Islet of Langerhans (tissue), 1 donor: ENCODE measurements around the gene TXN.
"Not testable (repeated sequence)": the region's sequence is repeated elsewhere in the genome, so short reads cannot be mapped to it uniquely, and the experiment has no call there.

Source experiments
- FAIRE-seq: peaks from one replicate; lab custom pipeline; 2011; peaks lifted over from hg19 to GRCh38; lab: Jason Lieb, UNC

Gene TXN

GRCh38 chr9:110257097-110257841 lies 962 bp upstream of the TXN start:
- FAIRE-seq, result no peak

- no peak for FAIRE-seq
Measured at GRCh38 chr9:110255463-110256379, 586 bp downstream of the TXN start.

- no peak for FAIRE-seq
Measured at GRCh38 chr9:110255034-110255462, 1.3 kb downstream of the TXN start.

GRCh38 chr9:110254500-110254899 lies 1.8 kb downstream of the TXN start:
- FAIRE-seq, result no peak

GRCh38 chr9:110252509-110253139 lies 3.7 kb downstream of the TXN start:
- FAIRE-seq, result no peak

GRCh38 chr9:110251770-110252169 lies 4.5 kb downstream of the TXN start:
- FAIRE-seq, result not testable (repeated sequence)

GRCh38 chr9:110251212-110251611 lies 5.1 kb downstream of the TXN start:
- FAIRE-seq, result no peak

- no peak for FAIRE-seq
Measured at GRCh38 chr9:110249603-110250002, 6.7 kb downstream of the TXN start.

- no peak for FAIRE-seq
Measured at GRCh38 chr9:110248361-110248760, 7.9 kb downstream of the TXN start.

GRCh38 chr9:110246214-110246613 lies 10.1 kb downstream of the TXN start:
- FAIRE-seq, result no peak

- FAIRE-seq, result no peak
Measured at GRCh38 chr9:110244616-110245015, 11.7 kb downstream of the TXN start.

- no peak for FAIRE-seq
Measured at GRCh38 chr9:110241858-110242321, 14.4 kb downstream of the TXN start.

GRCh38 chr9:110241260-110241857 lies 14.9 kb downstream of the TXN start:
- FAIRE-seq, result no peak

GRCh38 chr9:110240198-110240597 lies 16.1 kb downstream of the TXN start:
- FAIRE-seq, result no peak

- FAIRE-seq, result no peak
Measured at GRCh38 chr9:110228321-110228720, 28.0 kb downstream of the TXN start.

- no peak for FAIRE-seq
Measured at GRCh38 chr9:110224583-110224982, 31.7 kb downstream of the TXN start.

- no peak for FAIRE-seq
Measured at GRCh38 chr9:110220809-110221208, 35.5 kb downstream of the TXN start.

- peak; percentile 98 for FAIRE-seq
Measured at GRCh38 chr9:110217656-110218099, 38.6 kb downstream of the TXN start.

GRCh38 chr9:110214586-110215355 lies 41.5 kb downstream of the TXN start:
- no peak for FAIRE-seq

- no peak for FAIRE-seq
Measured at GRCh38 chr9:110214090-110214489, 42.2 kb downstream of the TXN start.

GRCh38 chr9:110213413-110214044 lies 42.8 kb downstream of the TXN start:
- FAIRE-seq, result no peak
